Erythroblast (primary cell): ENCODE data around the gene GAL3ST1.

Source experiments
- DNase-seq, 2 experiments: peaks; one replicate each; lab custom pipeline; 2025; lab: John Stamatoyannopoulos, UW
- GATA1 ChIP-seq: IDR thresholded peaks from 2 replicates; pipeline ENCODE4 v1.6.1; 2011; ENCODE audit warnings: low read depth, mild to moderate bottlenecking, control low read depth, low read length, moderate library complexity
- POLR2A ChIP-seq: IDR thresholded peaks from 2 replicates; pipeline ENCODE4 v1.6.1; 2011; ENCODE audit warnings: mild to moderate bottlenecking, low read length

The GAL3ST1 gene

GRCh38 chr22:30521368-30522156 is 52.9 kb downstream of the GAL3ST1 start:
- TF ChIP-seq POLR2A (no peak), GATA1 (no peak)
- no peak for DNase-seq

GRCh38 chr22:30519842-30520425 is 54.5 kb downstream of the GAL3ST1 start:
- no peak for DNase-seq
- TF ChIP-seq POLR2A (no peak), GATA1 (no peak)

- TF ChIP-seq POLR2A (no peak), GATA1 (no peak)
- DNase-seq, result no peak
These were observed 57.7 kb downstream of the GAL3ST1 start for GRCh38 chr22:30516731-30517130.

GRCh38 chr22:30516273-30516672 is 58.2 kb downstream of the GAL3ST1 start:
- TF ChIP-seq POLR2A (no peak), GATA1 (no peak)
- no peak for DNase-seq

- DNase-seq, result no peak
- no peak for TF ChIP-seq POLR2A
- TF ChIP-seq GATA1, result no peak
These were observed 60.2 kb downstream of the GAL3ST1 start for GRCh38 chr22:30514252-30514651.

GRCh38 chr22:30513462-30513861 is 61.0 kb downstream of the GAL3ST1 start:
- TF ChIP-seq GATA1 (no peak), POLR2A (no peak)
- no peak for DNase-seq

- TF ChIP-seq GATA1, result no peak
- no peak for TF ChIP-seq POLR2A
- peak; percentile 15 to 49 for DNase-seq
These were observed 62.6 kb downstream of the GAL3ST1 start for GRCh38 chr22:30511911-30512310.

GRCh38 chr22:30511109-30511508 is 63.4 kb downstream of the GAL3ST1 start:
- DNase-seq, result no peak
- no peak for TF ChIP-seq GATA1
- TF ChIP-seq POLR2A, result no peak

GRCh38 chr22:30508216-30508615 is 66.2 kb downstream of the GAL3ST1 start:
- DNase-seq, result peak; percentile 61 to 82
- TF ChIP-seq POLR2A, result no peak
- TF ChIP-seq GATA1, result no peak

GRCh38 chr22:30507670-30508069 is 66.8 kb downstream of the GAL3ST1 start:
- TF ChIP-seq POLR2A (no peak), GATA1 (no peak)
- no peak for DNase-seq

GRCh38 chr22:30506507-30506968 is 67.9 kb downstream of the GAL3ST1 start:
- peak; percentile 88 for TF ChIP-seq GATA1
- peak; percentile 51 for TF ChIP-seq POLR2A
- peak; percentile 93 to 99 for DNase-seq
